Endothelial cell of umbilical vein (primary cell): ENCODE data around the gene SLC25A34. TPM values are rescaled to one million over a fixed set of nuclear protein-coding genes. Genes with fewer than 3 reads are reported as not detected.

ENCODE experiments used
- BruUV-seq: library from RNA; stranded (reverse); fragments of 400-500 nt; replicated peaks from 2 replicates; lab custom pipeline; 2021; lab: Mats Ljungman, UMichigan
- CTCF ChIA-PET: fragments of 300-600, 350-600 bp; sonication (Branson Sonifier 250); formaldehyde crosslinking; loops from one replicate; lab custom pipeline; 2021; ENCODE audit warnings: antibody characterized with exemption, inconsistent platforms; lab: Charles Lee
- POLR2A ChIA-PET: fragments of 300-600, 350-600 bp; sonication (Branson Sonifier 250); formaldehyde crosslinking; loops from one replicate; lab custom pipeline; 2021; ENCODE audit warnings: antibody characterized with exemption, inconsistent platforms; lab: Charles Lee
- DNase-seq: peaks from one replicate; pipeline ENCODE4 v3.0.0-alpha.2; 2011; ENCODE audit warnings: low read depth, low spot score
- FAIRE-seq: peaks from 2 replicates; lab custom pipeline; 2011; peaks lifted over from hg19 to GRCh38; lab: Jason Lieb, UNC
- H2AFZ ChIP-seq: 2 replicates; pipeline ENCODE4 v1.6.0; 2012; ENCODE audit warnings: low read depth, low read length, control low read depth, inconsistent platforms
- H3K27ac ChIP-seq: 2 replicates; pipeline ENCODE4 v1.5.1; 2011; ENCODE audit warnings: low read depth, mild to moderate bottlenecking, control low read depth, low read length, moderate library complexity; ENCODE audit not compliant: insufficient read depth
- H3K27me3 ChIP-seq, 2 experiments: 2 replicates each; pipeline versions ENCODE4 v1.6.0 to v1.6.1; 2011; ENCODE audit warnings: low read length in 2 of 2, mixed read lengths in 1 of 2; ENCODE audit not compliant: control insufficient read depth in 2 of 2, insufficient read depth in 2 of 2
- H3K36me3 ChIP-seq, 2 experiments: 2 replicates in 1 of 2; 3 replicates in 1 of 2; pipeline ENCODE4 v1.5.1; 2011; ENCODE audit warnings: low read length in 2 of 2, mild to moderate bottlenecking in 1 of 2, moderate library complexity in 1 of 2; ENCODE audit not compliant: control insufficient read depth in 2 of 2, insufficient read depth in 2 of 2; ENCODE audit errors: extremely low read depth in 1 of 2
- H3K4me1 ChIP-seq: 3 replicates; pipeline ENCODE4 v1.5.1; 2011; ENCODE audit warnings: mild to moderate bottlenecking, low read length; ENCODE audit not compliant: control insufficient read depth, insufficient read depth; ENCODE audit errors: extremely low read depth
- H3K4me2 ChIP-seq: 2 replicates; pipeline ENCODE4 v1.6.1; 2011; ENCODE audit warnings: low read length, control low read depth, mixed read lengths; ENCODE audit not compliant: insufficient read depth
- H3K4me3 ChIP-seq, 3 experiments: fragments of 200-600 bp in 1 of 3; sonication (generic), shearing (Covaris generic) in 1 of 3; replicated peaks in 1 of 3; 2 replicates each; pipeline ENCODE4 v1.5.1; 2011 to 2016; ENCODE audit warnings: control low read depth in 3 of 3, low read length in 3 of 3, mild to moderate bottlenecking in 2 of 3, inconsistent platforms in 1 of 3, low read depth in 1 of 3, moderate library complexity in 1 of 3; ENCODE audit not compliant: insufficient read depth in 1 of 3
- H3K79me2 ChIP-seq: 2 replicates; pipeline ENCODE4 v1.6.0; 2012; ENCODE audit warnings: low read length, inconsistent platforms; ENCODE audit not compliant: control insufficient read depth, insufficient read depth
- H3K9ac ChIP-seq: replicated peaks from 2 replicates; pipeline ENCODE3; 2011; ENCODE audit warnings: low read length, control low read depth; ENCODE audit not compliant: insufficient read depth; ENCODE audit errors: extremely low read depth
- H3K9me1 ChIP-seq: replicated peaks from 3 replicates; pipeline ENCODE4 v1.6.0; 2011; ENCODE audit warnings: mild to moderate bottlenecking, low read length; ENCODE audit not compliant: control insufficient read depth, insufficient read depth; ENCODE audit errors: extremely low read depth
- H3K9me3 ChIP-seq: replicated peaks from 2 replicates; pipeline ENCODE4 v1.5.1; 2012; ENCODE audit warnings: low read length, inconsistent platforms; ENCODE audit not compliant: control insufficient read depth, insufficient read depth
- H4K20me1 ChIP-seq: replicated peaks from 2 replicates; pipeline ENCODE3; 2011; ENCODE audit warnings: mild to moderate bottlenecking, low read length; ENCODE audit not compliant: control insufficient read depth, insufficient read depth; ENCODE audit errors: extremely low read depth
- EZH2 ChIP-seq: IDR thresholded peaks from 2 replicates; pipeline ENCODE4 v1.6.1; 2012; ENCODE audit warnings: borderline replicate concordance, low read depth, mild to moderate bottlenecking, moderate library complexity, low read length, inconsistent platforms; ENCODE audit not compliant: severe bottlenecking
- FOS ChIP-seq: IDR thresholded peaks from 2 replicates; pipeline ENCODE4 v1.6.1; 2011; ENCODE audit warnings: mild to moderate bottlenecking, low read length, moderate library complexity, borderline replicate concordance; ENCODE audit not compliant: insufficient read depth
- GATA2 ChIP-seq: IDR thresholded peaks from 2 replicates; pipeline ENCODE4 v1.7.0; 2011; ENCODE audit warnings: low read depth, mild to moderate bottlenecking, moderate library complexity, mixed read lengths, low read length; ENCODE audit not compliant: insufficient read length, insufficient read depth
- JUN ChIP-seq: IDR thresholded peaks from 2 replicates; pipeline ENCODE4 v1.6.1; 2011; ENCODE audit warnings: borderline replicate concordance, low read depth; ENCODE audit not compliant: insufficient read length, insufficient read depth
- MYC ChIP-seq: IDR thresholded peaks from one replicate; pipeline ENCODE4 v1.6.1; 2011; ENCODE audit warnings: mild to moderate bottlenecking, low read depth, low read length
- POLR2A ChIP-seq: IDR thresholded peaks from 2 replicates; pipeline ENCODE4 v1.6.1; 2012; ENCODE audit warnings: low read depth, mild to moderate bottlenecking, control low read depth, low read length
- POLR2AphosphoS5 ChIP-seq: IDR thresholded peaks from 2 replicates; pipeline ENCODE4 v1.6.1; 2012; ENCODE audit warnings: low read depth, mild to moderate bottlenecking, control low read depth, low read length, moderate library complexity; ENCODE audit not compliant: insufficient read depth
- dilution Hi-C: fragments of 300-500 bp; cut with MboI; formaldehyde crosslinking; loops from one replicate; pipeline ENCODE4 v1.15.0; 2019; ENCODE audit warnings: low sequenced_read_pairs; ENCODE audit not compliant: extremely low pct_ligation_motif_present
- intact Hi-C: fragments of 100-400 bp; cut with micrococcal nuclease; formaldehyde crosslinking; loops from one replicate; pipeline ENCODE4 v1.10.0; 2022
- polyA plus RNA-seq, 4 experiments: library from polyadenylated mRNA; depleted of rRNA in 3 of 4; stranded (reverse) in 3 of 4; unstranded in 1 of 4; fragments of >200 nt; gene quantifications; 2 replicates each; pipeline versions ENCODE4 v1.2.1 to v1.2.3, GENCODE V29; 2011 to 2012; ENCODE audit warnings: missing spikeins in 1 of 4
- total RNA-seq: library from RNA; stranded (reverse); gene quantifications from 2 replicates; pipeline ENCODE4 v1.2.3, GENCODE V29; 2021
- TF ChIP-seq, protein P1 (sequence below), 2 donors: IDR thresholded peaks; 1 replicate in 1 of 2; 2 replicates in 1 of 2; pipeline ENCODE4 v1.5.1; 2011; ENCODE audit warnings: low read length in 2 of 2, mild to moderate bottlenecking in 2 of 2, moderate library complexity in 2 of 2, control low read depth in 1 of 2, inconsistent platforms in 1 of 2, low read depth in 1 of 2; ENCODE audit not compliant: insufficient read depth in 1 of 2; ENCODE audit errors: extremely low read depth in 1 of 2
- TF ChIP-seq, protein P2 (sequence below): IDR thresholded peaks from 2 replicates; pipeline ENCODE4 v1.6.1; 2011; ENCODE audit not compliant: insufficient read depth, insufficient read length

The SLC25A34 gene
- total and polyA plus RNA-seq, 2 donors (not counting 3 experiments of a cell fraction or from before 2014, with no cell fraction given) = 0.90 to 1.1 TPM

DNA sequence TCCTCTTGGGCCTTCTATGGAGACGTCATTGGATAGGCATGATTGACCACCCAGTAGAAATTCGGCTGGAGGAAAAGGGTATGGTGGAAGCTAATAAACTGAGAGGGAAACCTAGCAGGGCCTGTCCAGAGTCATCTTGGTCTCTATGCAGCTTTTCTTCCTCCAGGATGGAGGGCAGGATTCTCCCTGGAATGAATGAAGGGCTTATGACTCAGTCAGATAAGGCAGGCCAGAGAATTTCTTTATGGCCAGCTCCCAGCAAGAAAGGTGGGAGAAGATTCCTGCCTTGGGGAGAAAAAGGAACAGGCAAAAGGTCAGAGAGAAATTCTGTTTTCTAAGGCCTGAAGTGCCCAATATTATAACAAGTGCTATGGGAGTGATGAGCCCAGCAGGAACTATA is 39.6 kb downstream of the SLC25A34 start:
- Histone ChIP-seq H3K36me3 (peaks cover 43 to 60% of the 10 kb centered on the region in 2 experiments), H3K9me1 (no peaks in the 10 kb centered on the region), H3K79me2 (peaks cover 25% of the 10 kb centered on the region), H3K27me3 (no peaks in the 10 kb centered on the region), H3K4me2 (no peak overlapping the region), H4K20me1 (peaks cover 3% of the 10 kb centered on the region), H2AFZ (no peak overlapping the region), H3K4me3 (no peak overlapping the region), H3K4me1 (no peaks in the 10 kb centered on the region), H3K27ac (no peak overlapping the region), H3K9ac (no peak overlapping the region), H3K9me3 (no peaks in the 10 kb centered on the region)
- DNase-seq = no peak
- FAIRE-seq = no peak
- ChIA-PET POLR2A (interaction anchor here (1.1 to 1.6 kb wide), 2 partner anchors 10 to 15 kb away, joined by 4 read pairs; no protein-coding TSS in a partner anchor), CTCF (no interaction called here)
- no TSS peak for BruUV-seq
- TF ChIP-seq EZH2 (no peak), JUN (no peak), POLR2A (no peak), GATA2 (no peak), FOS (no peak), MYC (no peak), POLR2AphosphoS5 (no peak)
- TF ChIP-seq, protein P1, sequence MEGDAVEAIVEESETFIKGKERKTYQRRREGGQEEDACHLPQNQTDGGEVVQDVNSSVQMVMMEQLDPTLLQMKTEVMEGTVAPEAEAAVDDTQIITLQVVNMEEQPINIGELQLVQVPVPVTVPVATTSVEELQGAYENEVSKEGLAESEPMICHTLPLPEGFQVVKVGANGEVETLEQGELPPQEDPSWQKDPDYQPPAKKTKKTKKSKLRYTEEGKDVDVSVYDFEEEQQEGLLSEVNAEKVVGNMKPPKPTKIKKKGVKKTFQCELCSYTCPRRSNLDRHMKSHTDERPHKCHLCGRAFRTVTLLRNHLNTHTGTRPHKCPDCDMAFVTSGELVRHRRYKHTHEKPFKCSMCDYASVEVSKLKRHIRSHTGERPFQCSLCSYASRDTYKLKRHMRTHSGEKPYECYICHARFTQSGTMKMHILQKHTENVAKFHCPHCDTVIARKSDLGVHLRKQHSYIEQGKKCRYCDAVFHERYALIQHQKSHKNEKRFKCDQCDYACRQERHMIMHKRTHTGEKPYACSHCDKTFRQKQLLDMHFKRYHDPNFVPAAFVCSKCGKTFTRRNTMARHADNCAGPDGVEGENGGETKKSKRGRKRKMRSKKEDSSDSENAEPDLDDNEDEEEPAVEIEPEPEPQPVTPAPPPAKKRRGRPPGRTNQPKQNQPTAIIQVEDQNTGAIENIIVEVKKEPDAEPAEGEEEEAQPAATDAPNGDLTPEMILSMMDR (IDR thresholded peaks at IDR 0.05; ENCODE audit: extremely low read depth in 1 of 2, insufficient read depth in 1 of 2, low read depth in 1 of 2, low read length in 2 of 2) = no peak
- TF ChIP-seq, protein P2, sequence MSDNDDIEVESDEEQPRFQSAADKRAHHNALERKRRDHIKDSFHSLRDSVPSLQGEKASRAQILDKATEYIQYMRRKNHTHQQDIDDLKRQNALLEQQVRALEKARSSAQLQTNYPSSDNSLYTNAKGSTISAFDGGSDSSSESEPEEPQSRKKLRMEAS = no peak
- intact Hi-C loops = no loop called here
- dilution Hi-C loops = no loop called here
